SH-SY5Y (cell line): ENCODE results near the gene WSB1.

Experiments
- GATA2 ChIP-seq: IDR thresholded peaks from 2 replicates; pipeline ENCODE4 v1.6.1; 2011; ENCODE audit warnings: mild to moderate bottlenecking, low read depth, low read length
- GATA3 ChIP-seq: IDR thresholded peaks from 2 replicates; pipeline ENCODE4 v1.6.1; 2011; ENCODE audit warnings: low read depth, mild to moderate bottlenecking, low read length, moderate library complexity

- no peak for TF ChIP-seq GATA3
- no peak for TF ChIP-seq GATA2
Observed at GRCh38 chr17:27318228-27318627, 24.3 kb downstream of the WSB1 start.
